GM21825 (cell line): Measurements from ENCODE around the gene KAT2B.
A peak's percentile ranks its signal among the peaks of the same experiment; 100 is the strongest.
"Not testable (repeated sequence)": the region's sequence is repeated elsewhere in the genome, so short reads cannot be mapped to it uniquely, and the experiment has no call there.

Experiments
- ATAC-seq: cut with Tn5 transposase; IDR thresholded peaks from one replicate; pipeline ENCODE4 v1.9.1; 2021; ENCODE audit warnings: mild to moderate bottlenecking, moderate library complexity; ENCODE audit not compliant: unreplicated experiment

The KAT2B gene

GRCh38 chr3:20039765-20040547 lies at the start of gene KAT2B:
TSS of gene KAT2B (plus strand) at chr3:20040446. CDS start at chr3:20040478, 32 bp downstream.
- ATAC-seq, result peak; percentile 55

GRCh38 chr3:19994796-19995195 lies 45.5 kb upstream of the KAT2B start:
- ATAC-seq, result no peak

- no peak for ATAC-seq
Measured at GRCh38 chr3:19997502-19997901, 42.7 kb upstream of the KAT2B start.

GRCh38 chr3:20001932-20002331 lies 38.3 kb upstream of the KAT2B start:
- ATAC-seq, result no peak

- no peak for ATAC-seq
Measured at GRCh38 chr3:20007960-20008359, 32.3 kb upstream of the KAT2B start.

GRCh38 chr3:20008646-20009045 lies 31.6 kb upstream of the KAT2B start:
- ATAC-seq, result no peak

GRCh38 chr3:20012164-20012563 lies 28.1 kb upstream of the KAT2B start, which contains the start of gene PP2D1:
TSS of gene PP2D1 (minus strand) at chr3:20012264. CDS start at chr3:20012072, 192 bp downstream.
- no peak for ATAC-seq

DNA sequence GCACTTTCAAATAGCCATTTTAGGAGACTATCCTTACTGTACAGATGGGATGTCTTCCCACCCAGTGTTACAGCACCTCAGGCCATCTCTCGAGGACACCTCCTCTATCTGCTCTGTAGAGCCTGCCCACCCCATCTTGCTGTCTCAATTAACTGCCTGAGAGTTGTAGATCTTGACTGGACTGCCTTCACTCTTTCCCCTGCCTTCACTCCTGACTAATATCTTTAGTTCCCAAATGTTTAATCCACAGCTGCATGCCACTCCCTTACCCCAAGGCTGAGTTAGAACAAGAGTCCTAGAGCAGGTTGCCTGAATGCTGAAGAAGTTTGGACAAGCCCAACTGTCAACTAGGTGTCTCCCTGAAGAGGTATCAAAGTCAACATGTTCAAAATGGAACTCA lies 26.9 kb upstream of the KAT2B start:
- no peak for ATAC-seq

- no peak for ATAC-seq
Measured at GRCh38 chr3:20015525-20015924, 24.7 kb upstream of the KAT2B start.

DNA sequence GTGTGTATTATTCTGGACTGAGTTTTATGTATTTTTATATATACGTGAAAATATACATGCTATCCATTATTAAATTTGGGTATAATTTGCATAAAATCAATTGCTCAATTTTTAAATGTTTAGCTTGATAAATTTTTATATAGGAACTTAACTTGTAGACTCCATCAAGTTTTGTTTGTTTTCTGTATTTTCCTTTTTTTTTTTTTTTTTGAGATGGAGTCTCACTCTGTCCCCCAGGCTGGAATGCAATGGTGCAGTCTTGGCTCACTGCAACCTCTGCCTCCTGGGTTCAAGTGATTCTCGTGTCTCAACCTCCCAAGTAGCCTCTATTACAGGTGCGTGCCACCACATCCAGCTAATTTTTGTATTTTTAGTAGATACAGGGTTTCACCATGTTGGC lies 24.2 kb upstream of the KAT2B start:
- not testable (repeated sequence) for ATAC-seq

DNA sequence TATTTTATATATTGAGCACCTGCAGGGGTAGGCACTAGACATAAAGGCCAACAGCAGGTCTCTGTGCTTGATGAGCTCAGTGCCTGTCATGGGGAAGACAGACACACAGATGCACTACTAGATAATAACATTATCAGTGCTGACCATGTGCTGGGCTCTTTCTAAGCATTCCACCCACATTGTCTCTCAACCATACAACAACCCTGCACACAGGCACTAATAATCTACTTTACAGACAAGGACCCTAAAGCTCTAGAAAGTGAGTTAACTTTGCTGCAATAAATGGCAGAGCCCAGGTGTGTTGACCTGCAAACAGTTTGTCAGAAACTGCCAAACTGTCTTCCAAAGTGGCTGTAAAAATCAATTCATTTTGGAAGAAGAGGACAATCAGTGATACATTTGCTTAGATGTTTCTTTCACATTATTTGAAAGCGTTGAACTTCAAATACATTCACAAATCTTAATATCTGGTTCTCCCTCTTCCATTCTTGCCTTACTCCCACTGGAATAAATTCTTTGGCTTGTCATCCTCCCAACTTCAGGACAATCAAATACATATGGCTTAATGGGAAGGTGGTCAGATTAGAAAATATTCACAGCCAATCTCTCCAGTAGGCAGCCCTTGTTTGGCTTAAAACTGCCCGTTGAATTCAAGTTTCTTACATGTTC lies 17.2 kb upstream of the KAT2B start:
- no peak for ATAC-seq

- ATAC-seq, result no peak
Measured at GRCh38 chr3:20023623-20024405, 16.4 kb upstream of the KAT2B start.

GRCh38 chr3:20027136-20027535 lies 13.1 kb upstream of the KAT2B start:
- ATAC-seq, result no peak

DNA sequence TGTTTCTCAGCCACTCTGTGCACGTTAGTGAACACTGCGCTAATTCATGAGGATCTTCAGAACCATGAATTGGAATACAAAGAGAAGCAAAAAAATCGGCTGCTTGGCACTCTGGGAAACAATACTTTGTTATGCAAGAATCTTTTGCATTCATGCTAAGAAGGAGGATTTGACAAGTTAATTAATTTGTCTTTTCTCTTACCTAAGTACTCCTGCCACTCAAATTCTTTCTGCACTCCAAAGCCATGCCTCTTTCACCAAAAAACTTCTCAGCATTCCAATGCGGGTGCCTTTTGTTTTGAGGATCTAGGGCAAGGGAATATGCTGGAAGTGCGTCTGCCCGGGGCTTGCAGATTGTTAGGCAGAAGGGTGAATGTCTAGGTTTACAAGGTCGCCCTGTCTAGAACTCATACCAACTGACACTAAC lies 11.3 kb upstream of the KAT2B start:
- ATAC-seq, result no peak

DNA sequence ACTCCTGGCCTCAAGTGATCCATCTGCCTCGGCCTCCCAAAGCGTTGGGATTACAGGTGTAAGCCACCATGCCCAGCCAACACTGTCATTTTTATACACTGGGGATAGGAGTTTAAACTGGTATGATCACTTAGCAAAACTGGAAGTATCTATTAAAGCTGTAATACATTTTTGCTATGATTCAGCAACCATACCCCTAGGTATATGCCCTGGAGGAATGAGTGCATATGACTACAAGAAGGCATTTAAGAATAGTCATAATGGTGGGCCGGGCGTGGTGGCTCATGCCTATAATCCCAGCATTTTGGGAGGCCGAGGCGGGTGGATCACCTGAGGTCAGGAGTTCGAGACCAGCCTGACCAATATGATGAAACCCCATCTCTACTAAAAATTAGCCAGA lies 8.3 kb upstream of the KAT2B start:
- ATAC-seq, result not testable (repeated sequence)

GRCh38 chr3:20035019-20035418 lies 5.2 kb upstream of the KAT2B start:
- no peak for ATAC-seq

GRCh38 chr3:20037255-20037996 lies 2.8 kb upstream of the KAT2B start:
- no peak for ATAC-seq

DNA sequence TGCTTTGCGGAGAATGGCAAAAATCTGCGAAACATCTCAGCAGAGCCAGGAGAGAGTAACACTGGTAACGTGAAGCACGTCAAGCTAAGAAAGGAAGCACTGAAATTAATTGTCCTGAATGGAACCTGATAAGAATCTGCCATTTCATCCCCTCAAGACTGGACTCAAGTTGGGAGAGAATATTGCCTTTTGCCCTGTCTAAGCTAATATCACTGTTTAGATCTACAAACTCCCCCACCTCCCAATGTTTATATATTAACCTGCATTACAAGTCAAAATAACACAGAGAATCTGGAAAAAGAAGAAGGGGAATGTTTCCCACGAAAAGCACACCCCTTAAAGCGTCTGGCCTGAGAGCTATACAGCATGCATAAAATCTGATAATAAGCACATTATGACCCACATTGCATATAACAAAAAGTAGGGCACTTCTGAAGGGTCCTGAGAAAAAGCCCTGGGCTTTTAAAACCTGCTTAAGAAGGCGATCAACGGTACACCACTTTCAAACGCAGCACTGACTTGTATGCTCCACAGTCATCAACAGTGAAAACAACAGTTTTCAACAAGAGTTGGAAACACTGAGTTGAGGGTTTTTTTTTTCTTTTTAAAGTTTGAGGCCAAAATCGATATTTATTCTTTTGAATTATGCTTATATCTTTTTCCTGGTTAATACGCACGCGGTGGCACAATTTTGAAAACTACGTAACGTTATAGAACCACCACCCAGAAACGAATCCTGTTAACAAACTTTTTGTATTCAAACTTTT lies 1.4 kb upstream of the KAT2B start:
- no peak for ATAC-seq

DNA sequence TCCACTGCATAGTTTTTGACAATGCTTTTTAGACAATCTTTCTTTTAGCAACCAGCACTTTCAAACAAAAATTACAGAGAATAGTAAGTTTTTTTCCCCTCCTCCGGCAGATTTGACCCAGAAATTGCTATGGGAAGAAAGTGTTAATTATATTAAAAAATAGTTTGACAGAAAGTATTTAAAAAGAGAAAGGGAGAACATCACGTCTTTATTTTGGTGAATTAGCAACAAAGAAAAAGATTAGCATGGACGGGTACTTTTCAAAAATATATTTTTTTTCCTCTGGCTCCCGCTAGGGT lies 831 bp upstream of the KAT2B start:
- ATAC-seq, result no peak

DNA sequence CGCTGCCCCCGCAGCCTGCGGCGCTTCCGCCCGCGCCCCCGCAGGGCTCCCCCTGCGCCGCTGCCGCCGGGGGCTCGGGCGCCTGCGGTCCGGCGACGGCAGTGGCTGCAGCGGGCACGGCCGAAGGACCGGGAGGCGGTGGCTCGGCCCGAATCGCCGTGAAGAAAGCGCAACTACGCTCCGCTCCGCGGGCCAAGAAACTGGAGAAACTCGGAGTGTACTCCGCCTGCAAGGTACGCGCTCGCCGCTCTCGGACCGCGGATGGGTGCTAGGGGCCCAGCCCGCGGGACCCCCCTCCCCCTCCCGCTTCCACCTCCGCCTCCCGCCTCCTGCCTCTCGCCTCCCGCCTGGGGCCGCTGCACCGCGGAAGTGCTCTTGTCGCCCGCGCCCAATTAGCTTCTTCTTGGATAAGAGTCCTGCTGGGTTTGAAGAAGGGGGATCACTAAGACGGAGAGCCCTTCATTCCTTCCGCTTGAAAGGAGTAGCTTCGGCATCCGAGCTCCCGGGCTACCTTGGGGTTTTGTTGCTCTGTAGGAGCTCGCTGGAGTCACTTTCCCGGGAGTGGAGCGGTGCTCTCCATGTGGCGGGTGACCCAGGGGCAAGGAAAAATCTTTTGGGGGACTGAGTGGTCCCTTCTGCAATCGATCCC lies 426 bp downstream of the KAT2B start:
- ATAC-seq, result peak; percentile 47
